ENCODE results near the gene DNAJB4. TPM values are rescaled to one million over a fixed set of nuclear protein-coding genes. Genes with fewer than 3 reads are reported as not detected.
A peak's percentile ranks its signal among the peaks of the same experiment; 100 is the strongest.

The DNAJB4 gene
- total and polyA plus RNA-seq, 2 donors (not counting 1 experiment from before 2014, with no cell fraction given), result 3.6 to 17.0 TPM

DNA sequence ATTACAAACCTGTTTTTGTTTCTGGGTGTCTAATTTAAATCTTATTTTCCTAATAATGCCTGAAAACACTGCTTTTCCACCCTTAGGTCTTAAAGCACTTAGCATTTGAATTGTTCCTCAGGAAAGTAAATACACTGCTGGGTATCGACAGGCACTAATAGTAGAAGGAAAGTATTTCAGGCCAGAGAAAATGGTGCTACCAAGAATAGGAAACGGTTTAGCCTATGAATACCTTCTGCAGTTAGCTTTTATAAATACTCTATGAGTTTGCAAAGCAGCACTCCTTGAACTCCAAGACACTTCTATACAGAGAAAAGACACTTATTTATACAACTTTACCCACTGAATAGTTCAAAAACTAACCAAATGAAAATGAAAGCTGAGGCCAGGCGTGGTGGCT, 32.7 kb upstream of the DNAJB4 start:
- Mint-ChIP-seq H3K4me3 (no peak overlapping the region), H3K9me3 (ENCODE audit: insufficient read depth) (no peaks in the 10 kb centered on the region), H3K4me1 (peaks cover 54% of the 10 kb centered on the region), H3K27me3 (no peaks in the 10 kb centered on the region), H3K27ac (no peak overlapping the region)
- H4K20me1 ChIP-seq (ENCODE audit: control insufficient read depth, insufficient read depth, low read length, poor library complexity, severe bottlenecking), result peaks cover 83% of the 10 kb centered on the region
- DNase-seq (no peak), ATAC-seq (ENCODE audit: low read depth) (no peak)
- peak overlapping the region; percentile 20 for H3K4me2 ChIP-seq (replicated peaks; ENCODE audit: low read depth, low read length, poor library complexity, severe bottlenecking)
- no peaks in the 10 kb centered on the region for H3K27me3 ChIP-seq (replicated peaks in 1 of 4; ENCODE audit: control extremely low read depth in 1 of 4, control insufficient read depth in 3 of 4, insufficient read depth in 4 of 4, low read length in 3 of 4)
- no peak overlapping the region for H3K4me3 ChIP-seq (ENCODE audit: control extremely low read depth in 1 of 5, extremely low read depth in 1 of 5, insufficient read depth in 1 of 5, low read depth in 2 of 5, low read length in 4 of 5)
- ChIA-PET POLR2A (no interaction called here), CTCF (interaction anchor here (1.0 kb wide), 1 partner anchor 15 kb away, joined by 3 read pairs; no protein-coding TSS in a partner anchor)
- peaks cover 0 to 61% of the 10 kb centered on the region in 2 experiments for H3K36me3 ChIP-seq (replicated peaks in 1 of 2; ENCODE audit: control extremely low read depth in 1 of 2, control insufficient read depth in 1 of 2, extremely low read depth in 1 of 2, insufficient read depth in 2 of 2, low read length in 1 of 2)
- no peak overlapping the region for H3K9ac ChIP-seq (ENCODE audit: low read length)
- no peak for TF ChIP-seq EZH2 (IDR thresholded peaks at IDR 0.05; ENCODE audit: borderline replicate concordance, insufficient read depth, low read depth, low read length, poor library complexity, severe bottlenecking)
- TF ChIP-seq, protein P1, sequence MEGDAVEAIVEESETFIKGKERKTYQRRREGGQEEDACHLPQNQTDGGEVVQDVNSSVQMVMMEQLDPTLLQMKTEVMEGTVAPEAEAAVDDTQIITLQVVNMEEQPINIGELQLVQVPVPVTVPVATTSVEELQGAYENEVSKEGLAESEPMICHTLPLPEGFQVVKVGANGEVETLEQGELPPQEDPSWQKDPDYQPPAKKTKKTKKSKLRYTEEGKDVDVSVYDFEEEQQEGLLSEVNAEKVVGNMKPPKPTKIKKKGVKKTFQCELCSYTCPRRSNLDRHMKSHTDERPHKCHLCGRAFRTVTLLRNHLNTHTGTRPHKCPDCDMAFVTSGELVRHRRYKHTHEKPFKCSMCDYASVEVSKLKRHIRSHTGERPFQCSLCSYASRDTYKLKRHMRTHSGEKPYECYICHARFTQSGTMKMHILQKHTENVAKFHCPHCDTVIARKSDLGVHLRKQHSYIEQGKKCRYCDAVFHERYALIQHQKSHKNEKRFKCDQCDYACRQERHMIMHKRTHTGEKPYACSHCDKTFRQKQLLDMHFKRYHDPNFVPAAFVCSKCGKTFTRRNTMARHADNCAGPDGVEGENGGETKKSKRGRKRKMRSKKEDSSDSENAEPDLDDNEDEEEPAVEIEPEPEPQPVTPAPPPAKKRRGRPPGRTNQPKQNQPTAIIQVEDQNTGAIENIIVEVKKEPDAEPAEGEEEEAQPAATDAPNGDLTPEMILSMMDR (IDR thresholded peaks at IDR 0.05), result no peak
- intact Hi-C loops (cut with micrococcal nuclease), result no loop called here
- H2AFZ ChIP-seq (ENCODE audit: insufficient read depth, low read depth, low read length, poor library complexity, severe bottlenecking), result no peak overlapping the region
- WGBS (ENCODE audit: insufficient coverage), result 80% methylated on average over 1 of the region's 3 CpGs
- no peaks in the 10 kb centered on the region for H3K9me3 ChIP-seq (ENCODE audit: control extremely low read depth in 1 of 3, control insufficient read depth in 2 of 3, insufficient read depth in 1 of 3, low read length in 2 of 3)
- no peak overlapping the region for H3K27ac ChIP-seq (ENCODE audit: low read length in 2 of 2)
- peaks cover 28 to 35% of the 10 kb centered on the region in 2 donors for H3K4me1 ChIP-seq (ENCODE audit: control insufficient read depth in 2 of 2, insufficient read depth in 2 of 2, low read length in 2 of 2)
- peaks cover 99% of the 10 kb centered on the region for H3K79me2 ChIP-seq (ENCODE audit: control insufficient read depth, insufficient read depth, low read length)

GRCh38 chr1:77975386-77975785, 29.4 kb upstream of the DNAJB4 start:
- no peak for ATAC-seq (ENCODE audit: low read depth)
- H3K9me3 ChIP-seq (ENCODE audit: control extremely low read depth in 1 of 3, control insufficient read depth in 2 of 3, insufficient read depth in 1 of 3, low read length in 2 of 3), result no peaks in the 10 kb centered on the region
- Mint-ChIP-seq H3K27me3 (no peaks in the 10 kb centered on the region), H3K9me3 (ENCODE audit: insufficient read depth) (no peaks in the 10 kb centered on the region), H3K27ac (peak overlapping the region; percentile 50), H3K4me1 (peaks cover 49% of the 10 kb centered on the region), H3K4me3 (peak overlapping the region; percentile 80)
- POLR2A ChIA-PET, result interaction anchor here (1.2 kb wide), 1 partner anchor 30 kb away, joined by 3 read pairs; the partner anchor contains the start of gene DNAJB4
- H4K20me1 ChIP-seq (ENCODE audit: control insufficient read depth, insufficient read depth, low read length, poor library complexity, severe bottlenecking), result peaks cover 70% of the 10 kb centered on the region
- H3K36me3 ChIP-seq (replicated peaks in 1 of 2; ENCODE audit: control extremely low read depth in 1 of 2, control insufficient read depth in 1 of 2, extremely low read depth in 1 of 2, insufficient read depth in 2 of 2, low read length in 1 of 2), result peaks cover 0 to 35% of the 10 kb centered on the region in 2 experiments
- WGBS (ENCODE audit: insufficient coverage), result no CpG with 5 or more reads among the region's 4 CpGs
- TF ChIP-seq EZH2 (IDR thresholded peaks at IDR 0.05; ENCODE audit: borderline replicate concordance, insufficient read depth, low read depth, low read length, poor library complexity, severe bottlenecking), result no peak
- TF ChIP-seq, protein P1 (IDR thresholded peaks at IDR 0.05), result no peak
- H2AFZ ChIP-seq (ENCODE audit: insufficient read depth, low read depth, low read length, poor library complexity, severe bottlenecking), result no peak overlapping the region
- peak overlapping the region in 1 of 5 experiments; percentile 96 for H3K4me3 ChIP-seq (ENCODE audit: control extremely low read depth in 1 of 5, extremely low read depth in 1 of 5, insufficient read depth in 1 of 5, low read depth in 2 of 5, low read length in 4 of 5)
- no peaks in the 10 kb centered on the region for H3K27me3 ChIP-seq (replicated peaks in 1 of 4; ENCODE audit: control extremely low read depth in 1 of 4, control insufficient read depth in 3 of 4, insufficient read depth in 4 of 4, low read length in 3 of 4)
- no peak for DNase-seq
- peak overlapping the region; percentile 99 for H3K9ac ChIP-seq (ENCODE audit: low read length)
- peaks cover 37 to 46% of the 10 kb centered on the region in 2 donors for H3K4me1 ChIP-seq (ENCODE audit: control insufficient read depth in 2 of 2, insufficient read depth in 2 of 2, low read length in 2 of 2)
- peak overlapping the region; percentile 21 to 99 for H3K27ac ChIP-seq (ENCODE audit: low read length in 2 of 2)
- peaks cover 83% of the 10 kb centered on the region for H3K79me2 ChIP-seq (ENCODE audit: control insufficient read depth, insufficient read depth, low read length)
- intact Hi-C loops (cut with micrococcal nuclease), result no loop called here
- CTCF ChIA-PET, result interaction anchor here (0.6 to 1.5 kb wide), 3 partner anchors 21 to 29 kb away, joined by 3 to 4 read pairs (median 4); partner anchors contain the start of gene DNAJB4
- H3K4me2 ChIP-seq (replicated peaks; ENCODE audit: low read depth, low read length, poor library complexity, severe bottlenecking), result peak overlapping the region; percentile 77

All from B cell (primary cell).